HG03108 (cell line): ENCODE measurements around the gene OLFML1.
A peak's percentile ranks its signal among the peaks of the same experiment; 100 is the strongest.

Experiments used
- ATAC-seq: cut with Tn5 transposase; IDR thresholded peaks from one replicate; pipeline ENCODE4 v1.9.1; 2021; ENCODE audit warnings: moderate library complexity; ENCODE audit not compliant: unreplicated experiment

Gene OLFML1

DNA sequence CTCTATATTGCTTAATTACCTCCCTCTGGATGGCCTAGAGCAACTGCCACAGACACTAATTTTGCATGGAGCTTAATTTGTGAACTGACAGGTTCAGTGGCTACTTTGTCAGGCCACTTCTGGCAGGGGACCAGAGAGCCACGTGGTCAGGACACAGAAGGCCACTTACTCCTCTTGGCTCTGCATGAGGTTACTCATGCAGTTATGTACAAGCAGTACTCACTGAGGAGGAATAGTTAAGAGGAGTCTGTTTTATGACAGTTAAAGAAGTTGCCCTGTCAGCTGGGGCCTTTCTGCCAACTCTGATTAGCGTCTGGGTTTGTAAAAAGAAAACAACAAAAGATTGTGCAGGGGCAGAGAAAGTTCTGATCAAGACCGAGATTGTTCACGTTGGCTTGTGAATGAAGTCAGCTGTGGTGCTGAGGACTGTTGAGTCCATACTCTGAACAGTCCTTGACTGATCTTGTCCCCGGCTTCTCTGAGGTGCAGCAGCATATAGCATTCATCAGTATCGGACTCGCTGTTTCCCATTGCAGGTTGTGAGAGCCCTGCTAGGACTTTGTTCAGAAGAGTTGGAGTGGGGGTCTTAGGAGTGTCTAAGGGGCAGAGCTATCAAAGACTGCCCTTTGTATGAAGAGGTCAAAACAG, 69.9 kb downstream of the OLFML1 start:
- ATAC-seq, result no peak

DNA sequence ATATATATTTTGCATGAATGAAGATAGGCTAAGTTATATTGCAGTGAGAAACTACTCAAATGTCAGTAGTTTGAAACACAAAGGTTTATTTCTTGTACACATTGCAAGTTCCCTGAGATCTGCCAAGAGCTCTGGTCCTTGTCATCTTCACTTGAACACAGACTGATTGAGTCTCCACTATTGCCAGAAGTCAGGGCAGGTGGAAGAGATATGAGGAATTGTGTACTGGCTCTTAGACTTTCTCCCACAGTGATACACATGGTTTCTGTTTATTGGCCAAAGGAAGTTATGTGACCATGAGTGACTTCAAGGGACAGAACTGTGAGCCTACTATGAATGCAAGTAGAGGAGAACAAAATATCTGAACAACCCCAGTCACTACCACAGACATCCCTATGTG, 72.7 kb downstream of the OLFML1 start:
- no peak for ATAC-seq

DNA sequence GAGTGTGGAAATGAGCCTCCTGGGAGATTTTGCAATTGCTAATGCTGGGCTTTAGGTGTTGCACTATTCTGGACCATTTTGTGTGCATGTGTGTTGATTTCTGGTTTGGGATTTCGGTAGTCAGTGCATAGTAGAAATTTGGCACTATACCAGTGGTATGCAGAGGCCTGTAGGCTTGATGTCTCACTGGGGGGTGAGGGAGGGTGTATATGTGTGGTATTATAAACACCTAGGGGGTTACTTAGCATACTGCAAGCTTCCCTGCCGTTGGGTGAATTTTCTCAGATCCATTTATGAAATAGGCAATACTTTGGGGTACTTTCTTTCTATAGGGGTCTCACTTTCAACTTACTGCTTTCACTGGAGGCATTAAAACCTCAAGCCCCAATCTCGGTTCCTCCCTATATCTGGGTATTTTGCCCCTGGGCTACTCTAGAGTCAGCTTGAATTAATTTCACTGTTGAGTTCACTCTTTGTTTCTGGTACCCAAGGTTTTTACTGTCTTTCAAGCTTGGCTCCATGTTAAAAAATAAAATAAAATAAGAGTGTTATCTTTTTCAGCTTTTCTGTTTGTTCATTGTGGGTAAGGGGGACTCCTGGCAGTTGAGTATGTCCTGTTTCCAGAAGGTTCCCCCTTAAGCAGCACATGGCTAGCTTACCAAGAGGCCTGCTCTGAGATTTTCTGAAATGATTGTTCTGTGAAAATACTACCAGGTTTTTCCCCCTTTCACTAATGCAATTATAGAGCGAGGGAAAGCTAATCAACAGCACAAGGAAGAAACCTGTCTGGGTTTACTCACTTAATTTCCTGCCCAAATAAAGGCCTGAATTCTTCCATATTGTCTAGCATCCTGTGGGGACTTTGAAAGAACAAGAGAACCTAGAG, 74.3 kb downstream of the OLFML1 start:
- ATAC-seq, result peak; percentile 63
